ENCODE results near the gene SHKBP1.

- TF ChIP-seq BHLHE40 (IDR thresholded peaks at IDR 0.05; ENCODE audit: borderline replicate concordance) (no peak), FOXK2 (IDR thresholded peaks at IDR 0.05) (no peak), PKNOX1 (IDR thresholded peaks at IDR 0.05) (no peak), FOXM1 (IDR thresholded peaks at IDR 0.05; ENCODE audit: borderline replicate concordance) (no peak), ELF4 (IDR thresholded peaks at IDR 0.05) (no peak), SUZ12 (IDR thresholded peaks at IDR 0.05) (no peak), HDGF (IDR thresholded peaks at IDR 0.05; ENCODE audit: borderline replicate concordance) (no peak), TARDBP (IDR thresholded peaks at IDR 0.05) (no peak), L3MBTL2 (conservative IDR thresholded peaks at IDR 0.05) (no peak), SP1 (IDR thresholded peaks at IDR 0.05) (no peak), FOXA1 (IDR thresholded peaks at IDR 0.05) (no peak), ARNT (IDR thresholded peaks at IDR 0.05) (no peak), ZNF384 (IDR thresholded peaks at IDR 0.05) (no peak)
Measured at GRCh38 chr19:40533508-40533907, 43.2 kb upstream of the SHKBP1 start.

Data from HEK293T (cell line).